ENCODE measurements around the gene KLHL36.

Gene KLHL36

GRCh38 chr16:84694980-84695379 is 46.7 kb downstream of the KLHL36 start:
- no peak overlapping the region for H3K27ac ChIP-seq (ENCODE audit: low read depth, low read length)
- H3K27me3 ChIP-seq (ENCODE audit: insufficient read depth, low read length): no peaks in the 10 kb centered on the region
- no peak overlapping the region for H2AFZ ChIP-seq (ENCODE audit: low read length, unreplicated experiment)
- H3K36me3 ChIP-seq (ENCODE audit: insufficient read depth, low read length): no peaks in the 10 kb centered on the region
- peaks cover 5% of the 10 kb centered on the region for H3K4me1 ChIP-seq (ENCODE audit: control insufficient read depth, insufficient read depth, low read length, unreplicated experiment)
- no peak overlapping the region for H3K4me3 ChIP-seq (ENCODE audit: low read depth, low read length)
- peaks cover 1% of the 10 kb centered on the region for H3K79me2 ChIP-seq (ENCODE audit: control insufficient read depth, insufficient read depth, low read length, unreplicated experiment)

- Histone ChIP-seq H2AFZ (ENCODE audit: low read length, unreplicated experiment) (peak overlapping the region; percentile 96), H3K27ac (ENCODE audit: low read depth, low read length) (no peak overlapping the region)
Measured at GRCh38 chr16:84699147-84699711, 50.9 kb downstream of the KLHL36 start.

GRCh38 chr16:84699712-84700445 is 51.6 kb downstream of the KLHL36 start, which contains the start of gene USP10:
TSS of gene USP10 (plus strand) at chr16:84700000. CDS start at chr16:84700091, 91 bp downstream.
- Histone ChIP-seq H3K27me3 (ENCODE audit: insufficient read depth, low read length) (no peaks in the 10 kb centered on the region), H3K4me1 (ENCODE audit: control insufficient read depth, insufficient read depth, low read length, unreplicated experiment) (peaks cover 22% of the 10 kb centered on the region), H3K79me2 (ENCODE audit: control insufficient read depth, insufficient read depth, low read length, unreplicated experiment) (peaks cover 49% of the 10 kb centered on the region), H3K4me3 (ENCODE audit: low read depth, low read length) (peak within 1 kb of the TSS; percentile 90), H3K27ac (ENCODE audit: low read depth, low read length) (peak within 1 kb of the TSS; percentile 47; the same call in 1 of the 2 replicates), H3K36me3 (ENCODE audit: insufficient read depth, low read length) (no peaks in the 10 kb centered on the region), H2AFZ (ENCODE audit: low read length, unreplicated experiment) (peak within 1 kb of the TSS; percentile 96)

More at GRCh38 chr16:84699147-84699711, 50.9 kb downstream of the KLHL36 start:
- Histone ChIP-seq H3K36me3 (ENCODE audit: insufficient read depth, low read length) (no peaks in the 10 kb centered on the region), H3K4me3 (ENCODE audit: low read depth, low read length) (peak overlapping the region; percentile 90), H3K79me2 (ENCODE audit: control insufficient read depth, insufficient read depth, low read length, unreplicated experiment) (peaks cover 42% of the 10 kb centered on the region), H3K4me1 (ENCODE audit: control insufficient read depth, insufficient read depth, low read length, unreplicated experiment) (peaks cover 20% of the 10 kb centered on the region), H3K27me3 (ENCODE audit: insufficient read depth, low read length) (no peaks in the 10 kb centered on the region)

GRCh38 chr16:84700446-84701300 is 52.4 kb downstream of the KLHL36 start:
- no peaks in the 10 kb centered on the region for H3K27me3 ChIP-seq (ENCODE audit: insufficient read depth, low read length)
- H3K4me1 ChIP-seq (ENCODE audit: control insufficient read depth, insufficient read depth, low read length, unreplicated experiment): peaks cover 22% of the 10 kb centered on the region
- peak overlapping the region; percentile 47; the same call in 1 of the 2 replicates for H3K27ac ChIP-seq (ENCODE audit: low read depth, low read length)
- peak overlapping the region; percentile 29 for H2AFZ ChIP-seq (ENCODE audit: low read length, unreplicated experiment)
- H3K4me3 ChIP-seq (ENCODE audit: low read depth, low read length): peak overlapping the region; percentile 90
- no peaks in the 10 kb centered on the region for H3K36me3 ChIP-seq (ENCODE audit: insufficient read depth, low read length)
- peaks cover 56% of the 10 kb centered on the region for H3K79me2 ChIP-seq (ENCODE audit: control insufficient read depth, insufficient read depth, low read length, unreplicated experiment)

GRCh38 chr16:84703681-84704080 is 55.4 kb downstream of the KLHL36 start:
- no peak overlapping the region for H3K27ac ChIP-seq (ENCODE audit: low read depth, low read length)
- no peaks in the 10 kb centered on the region for H3K27me3 ChIP-seq (ENCODE audit: insufficient read depth, low read length)
- H2AFZ ChIP-seq (ENCODE audit: low read length, unreplicated experiment): no peak overlapping the region
- peaks cover 22% of the 10 kb centered on the region for H3K4me1 ChIP-seq (ENCODE audit: control insufficient read depth, insufficient read depth, low read length, unreplicated experiment)
- H3K79me2 ChIP-seq (ENCODE audit: control insufficient read depth, insufficient read depth, low read length, unreplicated experiment): peaks cover 86% of the 10 kb centered on the region
- no peak overlapping the region for H3K4me3 ChIP-seq (ENCODE audit: low read depth, low read length)
- H3K36me3 ChIP-seq (ENCODE audit: insufficient read depth, low read length): no peaks in the 10 kb centered on the region

- H3K27me3 ChIP-seq (ENCODE audit: insufficient read depth, low read length): no peaks in the 10 kb centered on the region
- H3K27ac ChIP-seq (ENCODE audit: low read depth, low read length): no peak overlapping the region
- H2AFZ ChIP-seq (ENCODE audit: low read length, unreplicated experiment): no peak overlapping the region
- H3K36me3 ChIP-seq (ENCODE audit: insufficient read depth, low read length): no peaks in the 10 kb centered on the region
- H3K4me1 ChIP-seq (ENCODE audit: control insufficient read depth, insufficient read depth, low read length, unreplicated experiment): peaks cover 19% of the 10 kb centered on the region
- H3K79me2 ChIP-seq (ENCODE audit: control insufficient read depth, insufficient read depth, low read length, unreplicated experiment): peaks cover 91% of the 10 kb centered on the region
- no peak overlapping the region for H3K4me3 ChIP-seq (ENCODE audit: low read depth, low read length)
Measured at GRCh38 chr16:84704253-84704652, 55.9 kb downstream of the KLHL36 start.

GRCh38 chr16:84706856-84707255 is 58.5 kb downstream of the KLHL36 start:
- no peak overlapping the region for H2AFZ ChIP-seq (ENCODE audit: low read length, unreplicated experiment)
- no peaks in the 10 kb centered on the region for H3K36me3 ChIP-seq (ENCODE audit: insufficient read depth, low read length)
- H3K79me2 ChIP-seq (ENCODE audit: control insufficient read depth, insufficient read depth, low read length, unreplicated experiment): peaks cover 99% of the 10 kb centered on the region
- H3K4me1 ChIP-seq (ENCODE audit: control insufficient read depth, insufficient read depth, low read length, unreplicated experiment): peaks cover 12% of the 10 kb centered on the region
- no peak overlapping the region for H3K27ac ChIP-seq (ENCODE audit: low read depth, low read length)
- H3K27me3 ChIP-seq (ENCODE audit: insufficient read depth, low read length): no peaks in the 10 kb centered on the region
- H3K4me3 ChIP-seq (ENCODE audit: low read depth, low read length): no peak overlapping the region

GRCh38 chr16:84709609-84710008 is 61.3 kb downstream of the KLHL36 start:
- H3K4me1 ChIP-seq (ENCODE audit: control insufficient read depth, insufficient read depth, low read length, unreplicated experiment): no peaks in the 10 kb centered on the region
- H3K27ac ChIP-seq (ENCODE audit: low read depth, low read length): no peak overlapping the region
- no peaks in the 10 kb centered on the region for H3K36me3 ChIP-seq (ENCODE audit: insufficient read depth, low read length)
- H2AFZ ChIP-seq (ENCODE audit: low read length, unreplicated experiment): no peak overlapping the region
- H3K4me3 ChIP-seq (ENCODE audit: low read depth, low read length): no peak overlapping the region
- H3K79me2 ChIP-seq (ENCODE audit: control insufficient read depth, insufficient read depth, low read length, unreplicated experiment): peaks cover 99% of the 10 kb centered on the region
- no peaks in the 10 kb centered on the region for H3K27me3 ChIP-seq (ENCODE audit: insufficient read depth, low read length)

GRCh38 chr16:84710686-84711085 is 62.4 kb downstream of the KLHL36 start:
- peaks cover 98% of the 10 kb centered on the region for H3K79me2 ChIP-seq (ENCODE audit: control insufficient read depth, insufficient read depth, low read length, unreplicated experiment)
- H3K4me1 ChIP-seq (ENCODE audit: control insufficient read depth, insufficient read depth, low read length, unreplicated experiment): no peaks in the 10 kb centered on the region
- no peaks in the 10 kb centered on the region for H3K27me3 ChIP-seq (ENCODE audit: insufficient read depth, low read length)
- no peak overlapping the region for H3K27ac ChIP-seq (ENCODE audit: low read depth, low read length)
- H3K36me3 ChIP-seq (ENCODE audit: insufficient read depth, low read length): no peaks in the 10 kb centered on the region
- no peak overlapping the region for H3K4me3 ChIP-seq (ENCODE audit: low read depth, low read length)
- H2AFZ ChIP-seq (ENCODE audit: low read length, unreplicated experiment): no peak overlapping the region
